GM12864 (cell line): ENCODE data around the gene AKIP1.
A peak's percentile ranks its signal among the peaks of the same experiment; 100 is the strongest.

ENCODE experiments used
- DNase-seq: peaks from one replicate; pipeline ENCODE4 v3.0.0-alpha.2; 2011; ENCODE audit warnings: low read depth
- H3K4me3 ChIP-seq: 2 replicates; pipeline ENCODE4 v1.5.1; 2011; ENCODE audit warnings: mild to moderate bottlenecking, low read depth, low read length, control low read depth
- TF ChIP-seq, protein P1 (sequence below): IDR thresholded peaks from 2 replicates; pipeline ENCODE4 v1.5.1; 2011; ENCODE audit warnings: low read depth, mild to moderate bottlenecking, moderate library complexity, low read length, control low read depth, inconsistent platforms; ENCODE audit errors: missing control alignments

The AKIP1 gene, protein sequence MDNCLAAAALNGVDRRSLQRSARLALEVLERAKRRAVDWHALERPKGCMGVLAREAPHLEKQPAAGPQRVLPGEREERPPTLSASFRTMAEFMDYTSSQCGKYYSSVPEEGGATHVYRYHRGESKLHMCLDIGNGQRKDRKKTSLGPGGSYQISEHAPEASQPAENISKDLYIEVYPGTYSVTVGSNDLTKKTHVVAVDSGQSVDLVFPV

DNA sequence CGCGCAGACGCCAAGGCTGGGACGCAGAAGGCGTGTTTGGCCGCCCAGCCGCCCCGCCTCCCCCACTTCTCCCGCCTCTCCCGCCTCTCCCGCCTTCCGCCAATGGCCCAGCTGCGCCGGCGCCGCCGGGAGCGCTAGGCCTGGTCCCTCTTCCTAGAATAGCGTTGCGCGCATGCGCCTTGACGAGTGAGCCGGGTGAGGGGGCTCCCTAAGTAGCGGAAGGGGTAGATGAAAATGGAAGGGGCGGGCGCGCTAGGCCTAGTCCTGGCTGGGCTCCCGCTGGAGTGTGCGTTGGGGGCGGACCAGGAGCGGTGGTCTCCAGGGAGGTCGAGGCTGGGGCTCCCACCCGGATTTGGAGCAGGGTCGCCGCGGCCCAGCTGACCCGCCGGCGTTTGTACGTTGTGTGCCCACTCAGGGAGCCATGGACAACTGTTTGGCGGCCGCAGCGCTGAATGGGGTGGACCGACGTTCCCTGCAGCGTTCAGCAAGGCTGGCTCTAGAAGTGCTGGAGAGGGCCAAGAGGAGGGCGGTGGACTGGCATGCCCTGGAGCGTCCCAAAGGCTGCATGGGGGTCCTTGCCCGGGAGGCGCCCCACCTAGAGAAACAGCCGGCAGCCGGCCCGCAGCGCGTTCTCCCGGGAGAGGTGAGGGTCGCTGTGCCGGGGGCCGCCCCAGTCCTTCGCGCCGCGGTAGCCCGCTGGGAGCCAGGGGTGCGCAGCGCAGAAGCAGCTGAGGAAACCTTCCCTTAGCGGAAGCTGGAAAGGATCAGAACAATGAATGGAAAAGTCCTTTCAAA lies at the start of gene AKIP1:
Gene AKIP1, plus strand, starts transcription at position 161 of the 795 bp plus-strand sequence. Its CDS starts 261 bp downstream, at position 422.
- peak within 1 kb of the TSS; percentile 84 for H3K4me3 ChIP-seq
- peak; percentile 72 for DNase-seq
- TF ChIP-seq, protein P1, sequence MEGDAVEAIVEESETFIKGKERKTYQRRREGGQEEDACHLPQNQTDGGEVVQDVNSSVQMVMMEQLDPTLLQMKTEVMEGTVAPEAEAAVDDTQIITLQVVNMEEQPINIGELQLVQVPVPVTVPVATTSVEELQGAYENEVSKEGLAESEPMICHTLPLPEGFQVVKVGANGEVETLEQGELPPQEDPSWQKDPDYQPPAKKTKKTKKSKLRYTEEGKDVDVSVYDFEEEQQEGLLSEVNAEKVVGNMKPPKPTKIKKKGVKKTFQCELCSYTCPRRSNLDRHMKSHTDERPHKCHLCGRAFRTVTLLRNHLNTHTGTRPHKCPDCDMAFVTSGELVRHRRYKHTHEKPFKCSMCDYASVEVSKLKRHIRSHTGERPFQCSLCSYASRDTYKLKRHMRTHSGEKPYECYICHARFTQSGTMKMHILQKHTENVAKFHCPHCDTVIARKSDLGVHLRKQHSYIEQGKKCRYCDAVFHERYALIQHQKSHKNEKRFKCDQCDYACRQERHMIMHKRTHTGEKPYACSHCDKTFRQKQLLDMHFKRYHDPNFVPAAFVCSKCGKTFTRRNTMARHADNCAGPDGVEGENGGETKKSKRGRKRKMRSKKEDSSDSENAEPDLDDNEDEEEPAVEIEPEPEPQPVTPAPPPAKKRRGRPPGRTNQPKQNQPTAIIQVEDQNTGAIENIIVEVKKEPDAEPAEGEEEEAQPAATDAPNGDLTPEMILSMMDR: no peak

DNA sequence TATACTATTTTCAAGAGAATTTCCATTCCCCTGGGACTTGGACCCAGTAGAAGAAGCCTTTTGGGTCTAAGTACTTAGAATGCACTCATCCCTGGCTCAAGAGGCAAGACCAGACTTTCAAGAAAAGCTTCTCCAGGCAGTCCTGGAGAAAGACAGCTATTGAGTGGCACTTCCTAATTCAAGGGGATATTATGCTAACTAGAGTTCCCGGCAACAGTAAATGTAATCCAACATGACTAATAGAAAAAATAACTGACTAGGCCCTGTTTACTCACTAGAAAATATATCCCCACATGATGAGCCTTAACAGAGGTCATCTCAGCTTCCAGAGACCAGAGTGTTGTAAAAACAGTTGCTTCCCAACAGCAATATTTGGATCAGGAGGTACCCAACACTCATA lies 47.2 kb upstream of the AKIP1 start:
- TF ChIP-seq, protein P1: no peak
- DNase-seq: no peak
- H3K4me3 ChIP-seq: no peak overlapping the region

DNA sequence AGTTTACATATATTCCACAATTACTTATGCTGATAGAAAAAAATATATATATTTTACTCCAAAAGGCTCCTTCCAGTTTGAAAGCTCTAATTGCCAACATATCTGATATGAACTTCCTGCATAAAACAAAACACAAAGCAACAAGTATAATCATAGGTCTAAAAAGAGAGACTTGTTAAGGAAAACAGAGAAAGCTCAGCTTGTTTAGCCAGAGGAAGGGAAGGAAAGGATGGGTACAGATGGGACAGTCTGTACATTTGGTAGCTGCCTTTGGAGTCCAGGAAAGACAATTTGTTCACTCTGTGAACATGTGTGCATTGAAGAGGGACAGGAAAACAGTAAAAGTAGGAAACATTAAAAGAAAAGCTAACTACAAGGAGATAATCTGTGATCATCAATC lies 45.7 kb upstream of the AKIP1 start:
- no peak overlapping the region for H3K4me3 ChIP-seq
- TF ChIP-seq, protein P1: no peak
- no peak for DNase-seq

DNA sequence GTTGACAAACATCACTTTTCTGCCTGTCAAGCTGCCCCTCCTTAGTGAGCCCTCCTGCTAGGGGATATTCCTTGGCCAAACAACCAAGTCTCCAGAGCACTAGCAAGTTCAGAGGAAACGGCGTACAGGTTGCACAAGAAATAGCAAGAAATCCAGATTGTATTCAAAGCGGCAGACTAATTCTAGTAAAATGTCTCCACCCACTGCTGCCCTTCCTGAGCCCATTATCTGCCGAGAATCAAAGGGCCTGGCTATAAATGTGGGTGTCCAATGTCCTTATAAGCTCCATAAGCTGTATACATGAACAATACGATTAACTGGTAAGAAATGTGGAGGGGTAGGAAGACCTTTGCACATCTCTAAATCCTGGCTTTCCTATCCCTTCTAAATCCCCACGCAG lies 44.0 kb upstream of the AKIP1 start:
- DNase-seq: no peak
- H3K4me3 ChIP-seq: no peak overlapping the region
- TF ChIP-seq, protein P1: no peak

DNA sequence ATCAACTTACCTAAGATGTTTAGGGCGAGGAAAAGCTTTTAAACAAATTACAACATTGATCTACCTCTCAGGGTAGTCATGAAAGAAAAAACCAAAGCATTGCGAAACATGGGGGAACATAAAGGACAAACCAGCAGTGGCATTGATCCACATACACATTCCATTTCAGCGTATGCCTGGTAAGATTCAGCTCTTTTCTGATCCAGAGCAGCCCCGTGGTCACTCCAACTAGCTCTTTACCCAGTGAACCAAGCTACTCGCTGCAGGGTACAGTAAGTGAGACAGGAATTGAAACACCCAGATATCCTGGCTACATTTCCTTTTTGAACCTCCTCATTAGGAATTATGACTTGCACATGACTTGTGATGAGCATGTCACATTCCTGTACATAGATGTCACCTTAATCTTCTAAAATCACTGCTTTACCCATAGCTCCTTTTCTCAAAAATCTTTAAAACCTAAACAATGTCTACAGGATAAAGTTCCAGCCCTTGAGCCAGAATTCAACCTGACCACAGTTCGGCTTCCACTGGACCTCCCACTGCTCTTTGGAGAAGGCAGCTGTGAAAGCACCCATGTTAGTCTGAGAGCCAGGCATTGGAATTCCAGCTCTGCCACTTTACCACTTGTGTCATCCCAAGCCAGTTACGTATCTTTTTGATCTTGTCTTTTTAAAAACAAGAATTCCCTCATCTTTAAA lies 42.9 kb upstream of the AKIP1 start:
- no peak for DNase-seq
- no peak overlapping the region for H3K4me3 ChIP-seq
- TF ChIP-seq, protein P1: no peak

DNA sequence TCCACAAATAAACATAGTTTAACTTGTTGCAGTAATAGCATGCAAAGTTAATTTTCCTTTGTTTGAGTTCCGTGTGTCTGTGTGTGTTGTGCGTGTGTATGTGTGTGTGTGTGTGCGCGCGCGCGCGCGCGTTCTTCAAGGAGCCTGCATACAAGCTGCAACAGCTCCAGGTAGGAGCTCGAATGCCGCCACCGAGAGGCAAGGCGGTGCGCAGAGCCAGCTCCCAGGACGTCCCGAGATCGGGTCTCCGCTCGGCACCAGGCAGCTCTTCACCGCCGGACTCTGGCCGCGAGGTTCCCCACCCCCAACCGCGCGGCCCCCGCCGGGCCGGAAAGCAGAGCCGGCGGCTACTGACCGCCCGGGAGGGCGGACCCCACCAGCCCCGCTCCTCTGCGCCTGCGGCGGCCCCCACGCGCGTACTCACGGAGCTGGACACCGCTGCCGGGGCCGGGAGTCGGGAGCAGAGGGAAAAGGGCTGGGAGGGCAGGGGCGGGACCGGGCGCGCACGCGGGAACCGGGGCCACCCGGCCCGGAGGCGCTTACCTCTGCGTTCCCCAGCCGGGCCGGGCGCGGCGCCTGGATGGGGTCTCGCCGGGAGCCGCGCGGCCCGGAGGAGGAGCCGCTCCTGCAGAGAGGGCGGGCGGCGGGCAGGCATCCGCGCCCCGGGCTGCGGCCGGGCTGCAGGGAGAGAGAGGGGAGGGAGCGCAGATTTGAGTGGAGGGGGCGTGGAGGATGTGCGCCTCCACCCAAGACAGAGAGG lies 40.4 kb upstream of the AKIP1 start:
- H3K4me3 ChIP-seq: peak overlapping the region; percentile 44
- TF ChIP-seq, protein P1: no peak

More for the DNA sequence above, 40.4 kb upstream of the AKIP1 start:
- DNase-seq: no peak
